Tibial nerve (tissue), 3 donors: ENCODE results near the gene TMEM186.

Experiments
- POLR2A ChIP-seq, 2 donors: fragments of 450-650 bp; IDR thresholded peaks; one replicate each; pipeline ENCODE4 v1.6.1; 2017; ENCODE audit warnings: antibody characterized with exemption in 2 of 2, mild to moderate bottlenecking in 2 of 2, moderate library complexity in 2 of 2
- TF ChIP-seq, protein P1 (sequence below), 5 experiments: fragments of 200-600 bp in 3 of 5; fragments of 450-650 bp in 2 of 5; sonication (generic) in 3 of 5; IDR thresholded peaks; one replicate each; pipeline ENCODE4 v1.5.1; 2016 to 2019; ENCODE audit warnings: antibody characterized with exemption in 5 of 5, mild to moderate bottlenecking in 3 of 5, moderate library complexity in 2 of 5

DNA sequence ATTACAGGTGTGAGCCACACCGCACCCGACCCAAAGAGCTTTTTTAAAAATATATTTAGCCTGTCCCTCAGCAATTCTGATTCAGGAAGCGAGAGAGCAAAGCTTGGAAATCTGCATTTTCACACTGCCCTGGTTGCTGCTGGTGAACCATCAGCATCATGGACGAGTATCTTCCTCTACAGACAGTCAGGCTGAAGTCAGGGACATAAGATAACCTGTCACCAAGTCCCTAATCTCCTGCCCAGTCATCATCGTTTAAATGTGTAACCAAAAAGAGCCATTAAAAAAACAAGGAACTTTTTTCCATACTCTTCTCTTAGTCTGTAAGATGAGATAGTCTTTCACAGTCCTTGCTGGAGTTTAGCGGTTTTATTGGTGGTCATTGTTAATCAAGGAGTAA is 6.9 kb upstream of the TMEM186 start:
- TF ChIP-seq, protein P1, sequence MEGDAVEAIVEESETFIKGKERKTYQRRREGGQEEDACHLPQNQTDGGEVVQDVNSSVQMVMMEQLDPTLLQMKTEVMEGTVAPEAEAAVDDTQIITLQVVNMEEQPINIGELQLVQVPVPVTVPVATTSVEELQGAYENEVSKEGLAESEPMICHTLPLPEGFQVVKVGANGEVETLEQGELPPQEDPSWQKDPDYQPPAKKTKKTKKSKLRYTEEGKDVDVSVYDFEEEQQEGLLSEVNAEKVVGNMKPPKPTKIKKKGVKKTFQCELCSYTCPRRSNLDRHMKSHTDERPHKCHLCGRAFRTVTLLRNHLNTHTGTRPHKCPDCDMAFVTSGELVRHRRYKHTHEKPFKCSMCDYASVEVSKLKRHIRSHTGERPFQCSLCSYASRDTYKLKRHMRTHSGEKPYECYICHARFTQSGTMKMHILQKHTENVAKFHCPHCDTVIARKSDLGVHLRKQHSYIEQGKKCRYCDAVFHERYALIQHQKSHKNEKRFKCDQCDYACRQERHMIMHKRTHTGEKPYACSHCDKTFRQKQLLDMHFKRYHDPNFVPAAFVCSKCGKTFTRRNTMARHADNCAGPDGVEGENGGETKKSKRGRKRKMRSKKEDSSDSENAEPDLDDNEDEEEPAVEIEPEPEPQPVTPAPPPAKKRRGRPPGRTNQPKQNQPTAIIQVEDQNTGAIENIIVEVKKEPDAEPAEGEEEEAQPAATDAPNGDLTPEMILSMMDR (IDR thresholded peaks at IDR 0.05), result no peak
- TF ChIP-seq POLR2A (IDR thresholded peaks at IDR 0.05), result no peak
